Ishikawa (cell line): Measurements from ENCODE around the gene AGAP9.

Source experiments
- CEBPB ChIP-seq: IDR thresholded peaks from 2 replicates; pipeline ENCODE4 v1.6.1; 2012
- CREB1 ChIP-seq: IDR thresholded peaks from 2 replicates; pipeline ENCODE4 v1.6.1; 2012; ENCODE audit warnings: low read depth
- EGR1 ChIP-seq: IDR thresholded peaks from 2 replicates; pipeline ENCODE4 v1.6.1; 2012
- EP300 ChIP-seq: IDR thresholded peaks from 2 replicates; pipeline ENCODE4 v1.6.1; 2012; ENCODE audit warnings: borderline replicate concordance
- FOXM1 ChIP-seq: IDR thresholded peaks from 2 replicates; pipeline ENCODE4 v1.6.1; 2012; ENCODE audit warnings: low read depth, borderline replicate concordance
- MAX ChIP-seq: IDR thresholded peaks from 2 replicates; pipeline ENCODE4 v1.6.1; 2012
- NFIC ChIP-seq: IDR thresholded peaks from 2 replicates; pipeline ENCODE4 v1.6.1; 2012
- RAD21 ChIP-seq: IDR thresholded peaks from 2 replicates; pipeline ENCODE4 v1.6.1; 2012; ENCODE audit warnings: low read depth
- REST ChIP-seq: IDR thresholded peaks from 2 replicates; pipeline ENCODE4 v1.6.1; 2012; ENCODE audit warnings: low read depth, mild to moderate bottlenecking
- TAF1 ChIP-seq: IDR thresholded peaks from 2 replicates; pipeline ENCODE4 v1.6.1; 2012; ENCODE audit warnings: low read depth, mild to moderate bottlenecking
- TCF12 ChIP-seq: IDR thresholded peaks from 2 replicates; pipeline ENCODE4 v1.6.1; 2012; ENCODE audit warnings: low read depth
- TEAD4 ChIP-seq: IDR thresholded peaks from 2 replicates; pipeline ENCODE4 v1.6.1; 2012
- YY1 ChIP-seq: IDR thresholded peaks from 2 replicates; pipeline ENCODE4 v1.6.1; 2012; ENCODE audit warnings: low read depth
- ZBTB7A ChIP-seq: IDR thresholded peaks from 2 replicates; pipeline ENCODE4 v1.6.1; 2012; ENCODE audit warnings: low read depth
- TF ChIP-seq, protein P1 (sequence below): IDR thresholded peaks from 2 replicates; pipeline ENCODE4 v1.6.1; 2012

The AGAP9 gene

DNA sequence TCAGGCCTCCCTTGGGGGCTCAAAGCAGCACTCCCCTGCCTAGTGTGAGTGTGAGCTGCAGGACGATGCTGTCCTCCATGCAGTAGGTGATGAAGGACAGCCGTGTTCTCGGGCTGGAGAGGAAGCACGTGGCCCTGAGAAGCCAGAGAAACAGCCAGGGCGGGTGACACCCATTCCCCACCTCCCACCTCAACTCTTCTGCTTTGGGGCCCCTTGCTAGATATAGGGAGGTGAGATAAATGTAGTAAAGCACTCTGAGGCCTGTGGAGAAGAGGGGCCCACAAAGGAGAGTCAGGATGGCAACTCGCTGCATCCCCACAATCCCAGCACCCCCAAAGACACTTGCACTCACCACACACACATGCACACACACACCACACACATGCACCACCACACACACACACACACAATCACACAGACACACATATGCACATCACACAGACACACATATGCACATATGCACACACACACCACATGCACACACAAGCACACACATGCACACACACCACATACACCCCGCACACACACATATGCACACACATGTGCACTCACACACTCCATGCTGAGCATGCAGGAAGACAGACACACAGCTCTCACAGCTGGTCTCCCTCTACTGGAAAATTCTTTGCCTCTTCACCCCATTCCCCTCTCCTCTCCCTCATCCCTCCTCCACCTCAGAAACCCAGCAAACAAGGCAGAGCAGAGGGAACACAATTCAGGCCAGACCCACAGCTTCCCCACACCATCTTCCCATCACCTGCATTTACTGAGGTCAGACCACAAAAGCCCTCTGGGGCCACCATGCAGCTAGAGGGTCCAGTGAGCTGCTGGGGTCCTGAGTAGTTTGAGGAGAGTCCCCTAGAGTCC is 70.1 kb downstream of the AGAP9 start:
- TF ChIP-seq YY1 (no peak), TEAD4 (no peak), ZBTB7A (no peak), EGR1 (no peak), FOXM1 (no peak), EP300 (no peak)
- TF ChIP-seq, protein P1, sequence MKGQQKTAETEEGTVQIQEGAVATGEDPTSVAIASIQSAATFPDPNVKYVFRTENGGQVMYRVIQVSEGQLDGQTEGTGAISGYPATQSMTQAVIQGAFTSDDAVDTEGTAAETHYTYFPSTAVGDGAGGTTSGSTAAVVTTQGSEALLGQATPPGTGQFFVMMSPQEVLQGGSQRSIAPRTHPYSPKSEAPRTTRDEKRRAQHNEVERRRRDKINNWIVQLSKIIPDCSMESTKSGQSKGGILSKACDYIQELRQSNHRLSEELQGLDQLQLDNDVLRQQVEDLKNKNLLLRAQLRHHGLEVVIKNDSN = no peak

- no peak for TF ChIP-seq EP300
- TF ChIP-seq NFIC = no peak
- TF ChIP-seq TAF1 = no peak
- TF ChIP-seq, protein P1 = no peak
- TF ChIP-seq REST = no peak
- no peak for TF ChIP-seq TCF12
- TF ChIP-seq MAX = no peak
- TF ChIP-seq YY1 = no peak
- no peak for TF ChIP-seq EGR1
- no peak for TF ChIP-seq TEAD4
- no peak for TF ChIP-seq RAD21
These were observed 70.8 kb downstream of the AGAP9 start for GRCh38 chr10:47452495-47453140.

DNA sequence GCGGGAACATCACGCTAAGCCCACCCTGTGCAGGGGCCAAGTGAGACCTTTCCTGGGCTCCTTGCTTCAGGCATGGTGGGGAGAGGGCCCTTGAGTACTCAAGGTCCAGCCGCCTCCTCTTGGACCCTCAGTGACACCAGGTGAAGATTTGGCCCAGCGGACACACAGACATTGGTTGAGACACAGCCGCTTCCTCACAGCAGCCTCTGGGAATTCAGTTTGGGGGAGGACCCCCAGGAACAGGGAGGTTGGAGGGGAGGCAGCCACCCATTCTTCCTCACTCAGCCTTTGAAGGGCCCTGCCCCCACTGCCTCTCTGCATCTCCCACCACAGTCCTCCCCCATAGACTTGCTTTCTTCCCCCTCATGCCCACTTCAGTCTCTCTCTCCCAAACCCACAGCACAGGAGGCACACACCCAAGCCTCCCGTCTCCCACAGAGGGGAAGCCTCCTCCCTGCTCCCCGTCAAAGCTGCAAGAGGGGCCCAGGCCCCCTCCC is 71.4 kb downstream of the AGAP9 start:
- TF ChIP-seq ZBTB7A (no peak), TAF1 (no peak), EGR1 (no peak), RAD21 (no peak), MAX (no peak), TEAD4 (no peak), CREB1 (no peak), CEBPB (no peak), YY1 (no peak), REST (no peak), FOXM1 (no peak), EP300 (no peak)
- TF ChIP-seq, protein P1 = no peak
